A673 (cell line): ENCODE results near the gene BPIFA3. TPM values are rescaled to one million over a fixed set of nuclear protein-coding genes. Genes with fewer than 3 reads are reported as not detected.

Experiments
- Bru-seq: library from RNA; stranded (reverse); fragments of 400-500 nt; gene quantifications from one replicate; lab custom pipeline; 2021; lab: Mats Ljungman, UMichigan
- BruChase-seq, 2 experiments: library from RNA; stranded (reverse); fragments of 400-500 nt; gene quantifications; one replicate each; lab custom pipeline; 2021; lab: Mats Ljungman, UMichigan
- BruUV-seq: library from RNA; stranded (reverse); fragments of 400-500 nt; replicated peaks from 2 replicates; lab custom pipeline; 2021; lab: Mats Ljungman, UMichigan
- CTCF ChIA-PET: fragments of 300-600 bp; sonication (Branson Sonifier 250); formaldehyde crosslinking; loops from one replicate; lab custom pipeline; 2022; ENCODE audit warnings: antibody characterized with exemption; lab: Charles Lee
- POLR2A ChIA-PET: fragments of 300-600 bp; sonication (Branson Sonifier 250); formaldehyde crosslinking; loops from one replicate; lab custom pipeline; 2022; ENCODE audit warnings: antibody characterized with exemption; ENCODE audit not compliant: low non-redundant PET; lab: Charles Lee
- DNase-seq: peaks from one replicate; pipeline ENCODE4 v3.0.0-alpha.2; 2015; ENCODE audit warnings: low spot score
- H3K27ac ChIP-seq: fragments of 200-600 bp; sonication (generic); 2 replicates; pipeline ENCODE4 v1.5.1; 2016; ENCODE audit warnings: mixed run types, low read depth, mild to moderate bottlenecking, mixed read lengths, antibody characterized with exemption, low read length; ENCODE audit not compliant: poor library complexity, severe bottlenecking
- H3K27me3 ChIP-seq: fragments of 200-600 bp; sonication (generic); replicated peaks from 2 replicates; pipeline ENCODE4 v1.6.1; 2017; ENCODE audit warnings: mixed run types, low read depth, mild to moderate bottlenecking, mixed read lengths, antibody characterized with exemption, low read length; ENCODE audit not compliant: insufficient read depth, poor library complexity
- H3K36me3 ChIP-seq: fragments of 200-600 bp; sonication (generic); 2 replicates; pipeline ENCODE4 v1.6.1; 2016; ENCODE audit warnings: mixed run types, mild to moderate bottlenecking, mixed read lengths, antibody characterized with exemption, low read length; ENCODE audit not compliant: insufficient read depth, poor library complexity, severe bottlenecking
- H3K4me1 ChIP-seq: fragments of 200-600 bp; sonication (generic); 2 replicates; pipeline ENCODE4 v1.6.1; 2017; ENCODE audit warnings: mixed run types, mild to moderate bottlenecking, mixed read lengths, antibody characterized with exemption, low read length; ENCODE audit not compliant: insufficient read depth, poor library complexity, severe bottlenecking
- H3K4me3 ChIP-seq: fragments of 200-600 bp; sonication (generic); 2 replicates; pipeline ENCODE4 v1.5.1; 2016; ENCODE audit warnings: low read depth, mixed run types, mild to moderate bottlenecking, mixed read lengths, low read length; ENCODE audit not compliant: poor library complexity, severe bottlenecking
- H3K9me3 ChIP-seq: fragments of 200-600 bp; sonication (generic); 2 replicates; pipeline ENCODE4 v1.6.1; 2016; ENCODE audit warnings: mixed run types, low read depth, mild to moderate bottlenecking, mixed read lengths, antibody characterized with exemption, low read length; ENCODE audit not compliant: poor library complexity, severe bottlenecking
- EZH2 ChIP-seq: fragments of 200-600 bp; sonication (generic); IDR thresholded peaks from 2 replicates; pipeline ENCODE4 v1.6.1; 2017; ENCODE audit warnings: borderline replicate concordance, low read depth, mild to moderate bottlenecking, mixed read lengths, antibody characterized with exemption, low read length; ENCODE audit not compliant: poor library complexity, severe bottlenecking
- intact Hi-C: fragments of 100-400 bp; cut with micrococcal nuclease; formaldehyde crosslinking; loops from one replicate; pipeline ENCODE4 v1.10.0; 2022; ENCODE audit not compliant: unreplicated experiment
- long read RNA-seq: library from polyadenylated mRNA; stranded (forward); transcript quantifications from one replicate; pipeline ENCODE4 v2.0.0, GENCODE V29; 2022
- total RNA-seq: library from RNA; stranded (reverse); gene quantifications from 2 replicates; pipeline ENCODE4 v1.2.3, GENCODE V29; 2021
- TF ChIP-seq, protein P1 (sequence below): fragments of 300-800, 200-600 bp; sonication (generic); conservative IDR thresholded peaks from 2 replicates; pipeline ENCODE4 v1.5.1; 2017; ENCODE audit warnings: low read depth, mild to moderate bottlenecking, antibody characterized with exemption, low read length, moderate library complexity, mixed read lengths

The BPIFA3 gene
- not detected in 2 replicates for total RNA-seq
- not detected for Bru-seq, nascent RNA
- BruChase-seq, experiment 1, labeled RNA remaining after a 2-hour chase, result not detected
- BruChase-seq, experiment 2, labeled RNA remaining after a 6-hour chase, result not detected
- long read RNA-seq, result 0 reads

DNA sequence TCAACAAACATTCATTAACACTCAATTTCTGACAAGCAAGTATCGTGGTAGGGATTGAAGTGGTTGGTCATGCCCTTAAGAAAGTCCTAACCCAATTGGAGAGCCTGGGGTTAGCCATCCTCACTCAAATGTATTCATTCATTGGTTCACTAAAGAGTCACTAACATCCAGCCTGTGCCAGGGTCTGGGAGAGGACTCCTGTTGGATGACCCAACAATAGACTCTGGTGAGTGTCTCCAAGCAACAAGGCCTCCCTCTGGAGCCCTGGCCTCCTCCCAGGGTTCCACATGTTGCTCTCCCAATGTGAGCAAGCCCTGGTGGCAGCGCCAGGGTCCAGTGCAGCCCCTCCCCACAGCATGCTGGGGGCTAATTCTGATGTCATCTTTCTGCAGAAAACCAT is at the start of gene BPIFA3:
Gene BPIFA3, plus strand, starts transcription at position 301 of the 400 bp plus-strand sequence. CDS start 185 bp downstream, outside the sequence.
- Histone ChIP-seq H3K36me3 (no peaks in the 10 kb centered on the region), H3K4me3 (no peak within 1 kb of the TSS), H3K9me3 (no peaks in the 10 kb centered on the region), H3K27me3 (peaks cover 82% of the 10 kb centered on the region), H3K27ac (no peak within 1 kb of the TSS), H3K4me1 (no peaks in the 10 kb centered on the region)
- POLR2A ChIA-PET, result no interaction called here
- no TSS peak for BruUV-seq
- no peak for DNase-seq
- TF ChIP-seq, protein P1, sequence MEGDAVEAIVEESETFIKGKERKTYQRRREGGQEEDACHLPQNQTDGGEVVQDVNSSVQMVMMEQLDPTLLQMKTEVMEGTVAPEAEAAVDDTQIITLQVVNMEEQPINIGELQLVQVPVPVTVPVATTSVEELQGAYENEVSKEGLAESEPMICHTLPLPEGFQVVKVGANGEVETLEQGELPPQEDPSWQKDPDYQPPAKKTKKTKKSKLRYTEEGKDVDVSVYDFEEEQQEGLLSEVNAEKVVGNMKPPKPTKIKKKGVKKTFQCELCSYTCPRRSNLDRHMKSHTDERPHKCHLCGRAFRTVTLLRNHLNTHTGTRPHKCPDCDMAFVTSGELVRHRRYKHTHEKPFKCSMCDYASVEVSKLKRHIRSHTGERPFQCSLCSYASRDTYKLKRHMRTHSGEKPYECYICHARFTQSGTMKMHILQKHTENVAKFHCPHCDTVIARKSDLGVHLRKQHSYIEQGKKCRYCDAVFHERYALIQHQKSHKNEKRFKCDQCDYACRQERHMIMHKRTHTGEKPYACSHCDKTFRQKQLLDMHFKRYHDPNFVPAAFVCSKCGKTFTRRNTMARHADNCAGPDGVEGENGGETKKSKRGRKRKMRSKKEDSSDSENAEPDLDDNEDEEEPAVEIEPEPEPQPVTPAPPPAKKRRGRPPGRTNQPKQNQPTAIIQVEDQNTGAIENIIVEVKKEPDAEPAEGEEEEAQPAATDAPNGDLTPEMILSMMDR, result no peak
- no peak for TF ChIP-seq EZH2
- intact Hi-C loops, result no loop called here
- CTCF ChIA-PET, result no interaction called here

DNA sequence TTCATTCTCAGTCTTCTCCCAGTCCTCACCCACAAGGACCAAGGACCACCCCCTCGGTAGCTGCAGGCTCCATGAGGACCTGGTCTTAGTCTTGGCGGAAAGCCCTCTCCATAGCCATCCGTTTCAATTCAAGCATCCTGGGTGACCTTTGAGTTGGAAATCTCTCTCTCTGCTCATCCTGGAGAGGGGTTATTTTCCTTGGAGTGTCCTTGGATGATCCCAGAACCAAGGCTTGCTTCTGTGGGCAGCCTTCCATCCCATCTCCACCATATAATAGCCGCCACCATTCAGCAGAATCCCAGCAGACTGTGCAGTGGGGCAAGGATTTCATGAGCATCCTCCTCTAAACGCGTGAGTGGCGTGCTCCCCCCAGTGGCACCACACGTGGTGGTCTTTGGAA is 49.3 kb upstream of the BPIFA3 start, which contains the start of gene BPIFA2:
Gene BPIFA2, plus strand, starts transcription at position 301 of the 400 bp plus-strand sequence. CDS start 987 bp downstream, outside the sequence.
- intact Hi-C loops, result no loop called here
- no peak for DNase-seq
- Histone ChIP-seq H3K36me3 (no peaks in the 10 kb centered on the region), H3K4me3 (no peak within 1 kb of the TSS), H3K4me1 (no peaks in the 10 kb centered on the region), H3K9me3 (peaks cover 6% of the 10 kb centered on the region), H3K27ac (no peak within 1 kb of the TSS), H3K27me3 (peaks cover 3% of the 10 kb centered on the region)
- POLR2A ChIA-PET, result no interaction called here
- TF ChIP-seq, protein P1, result no peak
- TF ChIP-seq EZH2, result no peak
- CTCF ChIA-PET, result no interaction called here
- BruUV-seq, result no TSS peak

DNA sequence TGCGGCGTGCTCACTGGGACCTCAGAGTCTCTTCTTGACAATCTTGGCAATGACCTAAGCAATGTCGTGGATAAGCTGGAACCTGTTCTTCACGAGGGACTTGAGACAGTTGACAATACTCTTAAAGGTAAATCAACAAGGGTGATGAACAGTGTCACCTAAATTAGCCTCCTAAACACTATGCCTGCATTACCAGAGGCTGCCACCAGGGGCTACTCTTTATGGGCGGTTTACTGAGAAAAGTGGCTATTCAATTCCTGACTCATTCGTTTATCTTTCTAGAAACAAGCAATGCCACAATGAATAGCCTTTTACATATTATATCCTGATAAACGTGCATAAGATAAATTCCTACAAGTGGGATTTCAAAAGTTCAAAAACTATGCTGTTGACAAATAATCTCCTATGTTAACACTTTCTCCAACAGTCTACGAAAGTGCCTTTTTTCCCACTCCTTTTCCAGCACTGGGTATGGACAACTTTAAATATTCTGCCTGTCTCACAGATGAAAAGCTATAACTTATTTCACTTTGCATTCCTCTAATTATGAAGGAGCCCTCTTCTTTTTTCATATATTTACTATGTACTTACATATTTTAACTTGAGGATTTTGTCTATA is 47.9 kb upstream of the BPIFA3 start:
- Histone ChIP-seq H3K36me3 (no peaks in the 10 kb centered on the region), H3K4me3 (no peak overlapping the region), H3K4me1 (no peaks in the 10 kb centered on the region), H3K27me3 (peaks cover 6% of the 10 kb centered on the region), H3K27ac (no peak overlapping the region), H3K9me3 (peaks cover 6% of the 10 kb centered on the region)
- POLR2A ChIA-PET, result no interaction called here
- intact Hi-C loops, result no loop called here
- no peak for TF ChIP-seq EZH2
- TF ChIP-seq, protein P1, result peak; percentile 57
- no TSS peak for BruUV-seq
- no peak for DNase-seq
- CTCF ChIA-PET, result no interaction called here
